HG02571 (cell line): ENCODE results near the gene RNASE4.
"Not testable (repeated sequence)": the region's sequence is repeated elsewhere in the genome, so short reads cannot be mapped to it uniquely, and the experiment has no call there.

Source experiments
- ATAC-seq: cut with Tn5 transposase; IDR thresholded peaks from one replicate; pipeline ENCODE4 v1.9.1; 2021; ENCODE audit warnings: mild to moderate bottlenecking, moderate library complexity; ENCODE audit not compliant: unreplicated experiment

The RNASE4 gene, protein sequence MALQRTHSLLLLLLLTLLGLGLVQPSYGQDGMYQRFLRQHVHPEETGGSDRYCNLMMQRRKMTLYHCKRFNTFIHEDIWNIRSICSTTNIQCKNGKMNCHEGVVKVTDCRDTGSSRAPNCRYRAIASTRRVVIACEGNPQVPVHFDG

DNA sequence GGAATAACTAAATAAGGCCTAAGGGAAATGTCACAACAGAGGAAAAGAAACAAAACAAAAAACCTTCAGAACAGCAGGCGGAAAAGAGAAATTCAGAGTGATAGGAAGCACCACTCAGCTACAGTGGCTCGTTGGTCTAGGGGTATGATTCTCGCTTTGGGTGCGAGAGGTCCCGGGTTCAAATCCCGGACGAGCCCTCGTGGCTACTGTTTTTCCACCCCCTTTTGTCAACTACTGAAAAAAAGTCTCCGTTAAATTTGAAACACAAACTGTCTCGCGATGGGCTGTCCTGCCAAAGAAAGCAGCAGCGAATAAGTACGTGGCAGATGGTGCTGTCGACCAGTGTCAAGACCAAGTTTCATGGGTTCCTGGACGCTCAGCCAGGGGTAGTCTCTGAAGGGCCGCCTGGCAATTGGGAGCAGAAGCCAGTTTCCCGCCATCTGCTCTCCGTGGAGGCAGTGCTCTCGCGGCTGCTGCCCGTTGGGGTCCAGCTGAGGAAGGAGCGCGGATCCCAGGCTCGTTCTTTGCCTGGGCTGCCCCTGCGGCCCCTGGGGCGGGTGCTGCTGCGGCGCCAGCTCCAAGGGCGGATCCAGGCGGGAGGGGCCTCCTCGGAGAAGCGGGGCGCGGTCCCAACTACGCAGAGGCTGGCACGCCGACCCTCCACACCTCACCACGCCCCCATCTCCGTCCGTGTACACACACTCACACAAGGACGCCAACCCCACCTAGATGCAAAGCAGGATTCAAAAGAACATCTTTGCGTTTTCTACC is at the start of gene RNASE4:
RNASE4 (plus strand) TSS at position 670 of the 771 bp plus-strand sequence. CDS start 14,812 bp downstream, outside the sequence.
- peak; percentile 27 for ATAC-seq

DNA sequence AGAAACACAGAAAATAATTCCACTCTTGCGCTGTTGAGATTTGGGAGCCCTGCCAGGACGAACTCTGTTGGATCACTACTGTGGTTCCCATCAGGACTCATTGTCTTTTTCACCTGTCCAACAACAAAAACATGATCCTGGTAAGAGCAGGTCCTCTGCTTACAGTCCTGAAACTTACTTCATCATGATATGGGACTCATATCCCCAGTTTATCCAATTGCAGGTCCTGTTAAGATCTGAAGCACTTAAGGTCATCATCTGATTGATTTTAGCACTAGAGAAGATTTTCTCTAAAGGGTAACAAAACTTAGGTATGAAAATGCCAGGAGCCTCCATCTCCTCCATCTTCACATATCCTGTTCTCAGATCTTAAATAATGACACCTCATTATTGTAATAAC is 42.8 kb upstream of the RNASE4 start, which contains the start of gene OR6S1:
OR6S1 (minus strand) TSS at position 101 of the 400 bp plus-strand sequence; CDS start at position 101, 0 bp downstream.
- ATAC-seq, result no peak

DNA sequence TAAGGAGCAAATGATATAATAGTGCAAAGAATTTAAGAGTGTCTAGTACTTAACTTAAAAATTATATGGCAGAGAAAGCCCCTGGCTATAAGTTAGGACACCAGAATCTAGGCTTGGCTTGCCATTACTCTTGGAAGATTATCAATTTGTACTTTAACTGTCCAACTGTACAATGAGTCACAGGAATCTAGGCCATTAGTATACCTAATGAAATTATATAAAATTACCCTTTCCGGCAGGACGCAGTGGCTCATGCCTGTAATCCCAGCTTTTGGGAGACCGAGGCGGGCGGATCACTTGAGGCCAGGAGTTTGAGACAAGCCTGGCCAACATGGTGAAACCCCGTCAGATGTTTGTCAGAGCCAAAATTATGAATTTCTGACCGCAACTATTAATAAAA is 42.2 kb upstream of the RNASE4 start:
- ATAC-seq, result no peak

DNA sequence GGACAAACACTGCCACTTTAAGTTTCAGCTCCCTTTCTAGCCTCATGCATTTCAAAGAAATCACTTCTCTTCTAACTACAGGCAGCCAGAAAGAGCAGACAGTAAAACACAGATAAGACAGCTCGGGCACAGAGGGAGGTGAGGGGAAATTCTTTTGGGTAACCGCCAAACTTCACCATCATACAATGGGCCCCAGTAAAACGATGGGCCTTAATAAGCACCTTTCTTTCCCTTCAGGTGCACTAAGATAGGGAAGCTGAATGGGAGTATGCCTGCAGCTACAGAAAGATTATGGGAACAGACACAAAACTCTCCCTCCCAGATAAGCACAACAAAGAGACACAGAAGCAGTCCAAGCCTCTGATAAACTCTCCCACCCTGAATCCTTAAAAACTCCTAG is 41.6 kb upstream of the RNASE4 start:
- ATAC-seq, result not testable (repeated sequence)

DNA sequence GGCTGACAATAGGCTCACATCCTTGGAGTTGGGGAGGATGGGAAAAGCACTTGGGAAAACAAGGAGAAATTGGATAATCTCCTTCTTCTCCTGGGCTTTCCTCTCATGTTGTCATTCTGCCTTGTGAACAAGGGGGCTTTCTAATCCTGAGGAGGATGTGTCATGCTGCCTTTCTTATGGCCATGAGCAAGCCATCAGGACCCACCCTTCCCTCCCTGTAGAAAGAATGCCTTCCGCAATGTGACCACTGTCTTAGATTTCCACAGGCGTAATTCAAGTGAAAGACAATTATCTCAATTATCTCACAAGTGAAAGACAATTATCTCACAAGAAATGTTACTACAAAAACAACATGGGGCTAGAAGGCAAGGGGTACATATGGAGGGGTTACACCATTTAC is 39.8 kb upstream of the RNASE4 start:
- no peak for ATAC-seq

DNA sequence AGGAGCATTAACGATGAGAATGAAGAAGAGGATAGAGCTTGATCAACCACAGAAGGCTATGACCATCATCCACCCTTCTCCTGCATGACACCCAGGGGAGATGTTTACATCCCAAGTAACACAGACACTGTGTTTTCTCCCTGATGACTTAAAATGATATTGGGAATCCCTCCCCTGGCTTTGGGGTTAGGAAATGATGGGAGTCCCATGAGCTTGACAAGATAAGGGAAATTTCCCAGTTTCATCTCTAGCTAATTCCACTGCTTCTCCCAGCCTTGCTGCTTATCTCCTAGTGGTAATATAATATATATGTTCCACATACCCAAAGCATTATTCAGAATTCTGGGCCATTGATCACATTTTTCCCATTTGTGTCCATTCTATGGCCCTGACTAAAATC is 38.9 kb upstream of the RNASE4 start:
- ATAC-seq, result no peak

DNA sequence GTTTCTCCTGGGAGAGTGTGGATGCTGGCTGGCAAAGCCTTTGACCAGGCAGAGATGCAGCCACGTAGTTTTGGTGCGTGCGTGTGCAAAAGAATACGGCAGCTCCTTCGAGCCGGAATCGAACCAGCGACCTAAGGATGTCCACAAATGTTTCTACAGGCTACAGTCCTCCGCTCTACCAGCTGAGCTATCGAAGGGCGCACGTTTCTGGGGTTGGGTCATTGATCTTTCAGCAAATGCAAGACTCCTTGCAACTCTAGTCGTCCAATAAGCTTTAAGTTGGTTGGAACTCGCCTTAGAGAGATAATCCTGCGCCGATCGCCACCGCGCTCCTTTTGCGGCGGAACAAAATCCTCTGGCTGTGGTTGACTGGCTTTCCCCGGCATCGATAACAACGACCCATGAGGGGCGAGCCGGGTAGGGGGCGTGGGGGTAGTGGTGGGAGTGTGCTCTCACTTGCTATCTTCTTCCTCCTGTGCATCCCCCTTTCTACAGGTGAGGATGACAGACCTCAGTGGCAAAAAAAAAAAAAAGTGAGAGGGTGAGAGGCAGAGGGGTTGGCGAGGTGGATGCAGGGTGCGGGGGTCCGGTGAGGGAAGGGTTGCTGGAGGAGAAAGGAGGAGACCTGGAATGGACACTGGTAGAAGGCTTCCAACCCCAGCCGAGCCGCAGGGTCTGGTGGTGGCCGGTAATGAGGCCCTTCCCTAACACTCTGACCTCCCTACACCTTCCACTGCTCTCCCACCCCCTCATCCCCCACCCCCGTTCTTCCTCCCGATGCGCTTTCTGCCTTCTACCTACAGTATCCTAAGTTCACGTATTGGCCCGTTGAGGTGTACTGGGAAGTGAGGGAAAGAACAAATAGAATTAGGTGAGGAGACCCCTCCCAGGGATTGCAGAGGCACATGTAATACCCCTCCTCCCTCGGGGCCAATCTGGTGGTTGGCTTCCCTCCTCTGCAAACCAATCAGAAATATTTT is 31.1 kb upstream of the RNASE4 start:
- ATAC-seq, result no peak

DNA sequence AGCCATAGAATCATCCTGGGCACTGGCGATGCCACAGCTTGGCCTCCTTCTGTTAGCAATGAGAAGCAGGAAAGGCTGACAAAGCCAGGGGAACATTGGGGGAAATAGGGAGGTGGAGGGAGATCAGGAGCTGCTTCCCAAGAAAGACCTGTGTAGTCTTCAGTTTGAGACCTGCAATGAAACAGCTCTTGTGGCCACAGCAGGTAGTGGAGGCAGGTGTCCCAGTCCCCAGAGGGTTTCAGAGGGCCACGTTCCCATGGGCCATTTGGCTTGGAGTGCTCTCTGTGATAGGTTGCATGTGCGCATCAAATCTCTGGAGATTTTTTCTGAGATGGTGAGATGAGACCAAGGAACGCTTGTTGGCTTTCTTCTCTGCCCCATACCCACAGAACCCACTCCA is 28.5 kb upstream of the RNASE4 start:
- ATAC-seq, result no peak

DNA sequence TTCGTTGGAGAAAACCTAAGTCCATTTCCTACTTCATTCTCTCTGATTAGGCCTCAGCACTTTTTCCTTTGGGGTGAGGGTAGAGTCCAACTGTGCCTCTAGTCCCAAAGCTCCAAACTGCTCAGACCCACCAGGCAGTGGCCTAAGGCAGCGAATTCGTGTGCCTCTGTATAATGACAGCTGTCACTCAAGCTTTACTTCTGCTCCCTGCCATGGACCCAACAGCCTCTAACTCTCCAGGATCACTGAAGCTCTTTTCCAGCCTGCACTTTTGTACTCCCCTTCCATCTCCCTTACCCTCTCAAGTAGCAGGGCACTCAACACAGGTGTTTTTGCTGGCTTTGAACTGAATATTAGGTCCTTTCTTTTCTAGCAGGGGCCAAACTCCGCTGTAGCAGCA is 28.1 kb upstream of the RNASE4 start:
- no peak for ATAC-seq

DNA sequence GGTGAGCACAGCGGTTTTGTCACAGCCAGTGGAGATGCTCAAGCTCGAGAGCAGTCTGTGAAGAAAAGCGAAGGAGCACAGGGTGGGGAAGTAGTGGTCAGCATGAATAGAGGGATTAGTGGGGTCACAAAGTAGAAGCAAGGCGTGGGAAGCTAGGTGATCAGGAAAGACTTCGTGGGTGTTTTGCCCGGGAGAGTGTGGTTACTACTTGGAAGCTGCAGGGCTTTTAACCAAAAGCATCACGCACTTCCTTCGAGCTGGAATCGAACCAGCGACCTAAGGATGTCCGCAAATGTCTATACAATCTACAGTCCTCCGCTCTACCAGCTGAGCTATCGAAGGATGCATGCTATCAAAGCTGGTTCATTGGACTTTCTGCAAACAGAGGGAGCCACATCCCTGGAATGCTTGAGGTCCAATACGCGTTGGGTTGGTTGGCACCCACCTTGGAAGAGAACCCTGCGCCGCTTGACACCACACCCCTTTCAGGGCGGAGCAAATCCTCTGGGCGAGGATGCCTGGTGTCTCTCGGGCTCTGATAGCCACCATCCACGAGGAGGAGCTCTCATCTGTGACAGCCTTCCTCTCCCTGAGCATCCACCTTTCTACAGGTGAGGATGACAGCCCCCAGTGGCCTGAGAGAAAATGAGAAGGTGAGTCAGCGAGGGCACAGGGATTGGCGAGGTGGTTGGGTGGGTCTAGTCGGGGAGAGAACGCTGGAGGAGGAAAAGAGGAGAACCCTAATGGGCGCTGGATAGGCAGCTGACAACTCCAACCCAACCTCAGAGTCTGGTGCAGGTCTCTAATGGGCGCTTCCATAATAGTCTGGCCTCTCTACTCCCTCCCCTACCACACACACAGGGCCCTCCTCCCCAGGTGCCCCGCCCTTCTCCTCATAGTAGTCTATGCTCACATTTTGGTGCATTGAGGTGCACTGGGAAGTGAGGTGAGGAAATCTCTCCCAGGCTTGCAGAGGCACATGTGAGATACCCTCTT is 26.8 kb upstream of the RNASE4 start:
- ATAC-seq, result no peak

DNA sequence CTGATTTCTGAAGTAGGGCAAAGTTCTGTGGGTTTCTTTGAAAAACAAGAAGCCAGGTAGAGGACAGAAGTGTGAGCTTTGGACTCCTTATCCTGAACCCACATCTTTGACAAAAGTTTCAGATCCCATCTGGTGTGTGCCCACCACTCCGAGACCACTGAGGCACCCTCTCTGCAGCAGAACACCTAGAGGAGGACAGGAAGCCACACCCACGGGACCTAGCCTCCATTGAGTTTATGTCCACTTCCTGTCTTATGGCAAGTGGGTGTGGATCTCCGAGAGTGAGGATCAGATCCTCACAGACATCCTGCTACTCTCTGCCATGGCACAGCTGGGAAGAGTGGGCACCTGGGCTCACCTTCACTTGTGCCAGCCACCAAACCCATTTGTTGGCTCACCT is 26.1 kb upstream of the RNASE4 start:
- no peak for ATAC-seq

DNA sequence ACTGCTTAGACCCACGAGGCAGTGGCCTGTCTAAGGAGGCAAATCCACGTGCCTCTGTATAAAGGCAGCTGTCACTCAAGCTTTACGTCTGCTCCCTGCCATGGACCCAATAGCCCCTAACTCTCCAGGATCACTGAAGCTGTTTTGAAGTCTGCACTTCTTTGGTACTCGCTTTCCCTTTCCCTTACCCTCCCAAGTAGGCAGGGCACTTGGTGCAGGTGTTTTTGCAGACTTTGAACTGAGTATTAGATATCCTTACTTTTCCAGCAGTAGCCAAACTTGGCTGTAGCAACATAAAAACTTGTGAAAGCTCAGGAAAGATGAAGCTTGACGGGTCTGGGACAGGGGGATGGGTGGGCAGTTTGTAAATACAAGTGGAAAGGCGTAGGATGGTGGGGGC is 25.0 kb upstream of the RNASE4 start:
- no peak for ATAC-seq

DNA sequence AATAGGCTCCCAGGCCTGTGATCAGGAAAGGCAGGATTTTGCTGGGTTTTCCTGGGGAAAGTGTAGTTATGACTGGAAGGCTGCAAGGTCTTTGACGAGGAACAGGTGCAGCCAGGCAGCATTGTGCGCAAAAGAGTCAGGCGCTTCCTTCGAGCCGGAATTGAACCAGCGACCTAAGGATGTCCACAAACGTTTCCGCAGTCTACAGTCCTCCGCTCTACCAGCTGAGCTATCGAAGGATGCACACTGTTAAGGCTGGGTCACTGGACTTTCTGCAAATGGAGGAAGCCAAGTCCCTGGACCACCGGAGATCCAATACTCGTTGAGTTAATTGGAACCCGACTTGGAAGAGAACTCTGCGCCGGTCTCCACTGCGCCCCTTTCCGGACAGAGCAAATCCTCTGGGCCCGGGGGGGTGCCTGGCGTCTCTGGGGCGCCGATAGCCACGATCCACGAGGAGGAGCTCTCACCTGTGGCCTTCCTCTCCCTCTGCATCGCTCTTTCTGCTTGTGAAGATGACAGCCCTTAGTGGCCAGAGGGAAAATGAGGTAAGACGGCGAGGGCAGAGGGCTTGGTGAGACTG is 24.5 kb upstream of the RNASE4 start:
- no peak for ATAC-seq

DNA sequence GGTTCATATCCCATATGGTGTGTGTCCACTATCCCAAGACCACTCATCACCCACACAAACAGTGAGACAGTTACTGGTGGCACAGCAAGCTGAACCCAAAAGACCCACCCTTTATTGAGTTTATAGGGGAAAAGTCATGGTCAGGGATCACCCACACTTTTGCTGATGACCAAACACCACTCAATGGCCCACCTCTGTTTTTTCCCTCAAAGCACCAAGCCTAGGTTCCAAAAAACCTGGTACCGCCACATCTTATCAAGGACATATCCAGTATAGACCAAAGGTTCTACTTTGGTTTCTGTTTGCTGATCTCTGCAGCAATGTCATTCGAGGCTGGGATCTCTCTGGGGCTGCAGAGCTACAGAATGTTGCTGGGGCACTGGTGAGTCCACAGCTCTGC is 23.2 kb upstream of the RNASE4 start:
- ATAC-seq, result no peak

DNA sequence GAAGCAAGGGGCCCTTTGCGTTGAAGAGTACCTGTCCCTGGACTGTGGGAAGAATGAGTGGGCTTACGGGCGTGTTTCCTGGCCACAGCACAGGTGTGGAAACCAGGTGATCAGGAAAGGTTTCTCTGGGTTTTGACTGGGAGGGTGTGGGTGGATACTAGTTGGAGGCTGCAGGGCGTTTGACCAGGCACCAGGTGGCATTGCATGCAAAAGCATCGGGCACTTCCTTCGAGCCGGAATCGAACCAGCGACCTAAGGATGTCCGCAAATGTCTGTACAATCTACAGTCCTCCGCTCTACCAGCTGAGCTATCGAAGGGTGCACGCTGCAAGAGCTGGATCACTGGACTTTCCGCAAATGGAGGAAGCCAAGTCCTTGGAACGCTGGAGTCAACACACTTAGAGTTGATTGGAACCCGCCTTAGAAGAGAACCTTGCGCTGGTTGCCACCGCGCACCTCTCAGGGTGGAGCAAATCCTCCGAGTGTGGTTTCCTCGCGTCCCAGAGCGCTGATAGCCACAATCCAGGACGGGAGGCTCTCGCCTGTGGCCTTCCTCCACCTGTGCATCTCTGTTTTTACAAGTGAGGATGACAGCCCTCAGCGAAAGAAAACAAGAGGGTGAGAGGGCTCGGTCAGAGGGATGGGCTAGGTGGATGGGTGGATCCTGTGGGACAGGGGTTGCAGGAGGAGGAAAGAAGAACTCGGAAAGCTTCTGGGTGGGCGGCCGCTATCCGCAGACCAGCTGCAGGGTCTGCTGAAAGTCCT is 21.2 kb upstream of the RNASE4 start:
- peak; percentile 48 for ATAC-seq

DNA sequence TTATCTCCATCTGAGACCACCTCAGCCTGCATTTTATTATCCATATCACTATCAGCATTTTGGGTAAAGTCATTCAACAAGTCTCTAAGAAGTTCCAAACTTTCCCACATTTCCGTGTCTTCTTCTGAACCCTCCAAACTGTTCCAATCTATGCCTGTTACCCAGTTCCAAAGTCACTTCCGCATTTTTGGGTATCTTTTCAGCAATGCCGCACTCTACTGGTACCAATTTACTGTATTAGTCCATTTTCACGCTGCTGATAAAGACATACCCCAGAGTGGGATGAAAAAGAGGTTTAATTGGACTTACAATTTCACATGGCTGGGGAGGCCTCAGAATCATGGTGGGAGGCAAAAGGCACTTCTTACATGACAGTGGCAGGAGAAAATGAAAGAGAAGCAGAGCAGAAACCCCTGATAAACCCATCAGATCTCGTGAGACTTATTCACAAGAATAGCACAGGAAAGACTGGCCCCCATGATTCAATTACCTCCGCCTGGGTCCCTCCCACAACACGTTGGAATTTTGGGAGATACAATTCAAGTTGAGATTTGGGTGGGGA is 17.9 kb upstream of the RNASE4 start:
- not testable (repeated sequence) for ATAC-seq

DNA sequence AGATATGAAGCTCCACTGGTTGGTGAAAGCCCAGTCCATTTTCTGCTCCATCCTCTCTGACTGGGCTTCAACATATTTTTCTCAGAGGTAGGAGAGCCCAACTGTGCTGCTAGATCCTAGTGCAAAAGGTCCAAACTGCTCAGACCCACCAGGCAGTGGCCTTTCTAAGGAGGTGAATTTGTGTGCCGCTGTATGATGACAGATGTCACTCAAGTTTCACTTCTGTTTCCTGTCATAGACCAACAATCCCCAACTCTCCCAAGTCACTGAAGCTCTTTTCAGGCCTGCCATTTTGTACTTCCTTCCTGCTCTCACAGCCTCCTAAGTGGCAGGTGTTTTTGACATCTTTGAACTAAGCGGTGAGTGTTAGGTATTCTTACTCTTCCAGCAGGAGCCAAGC is 16.4 kb upstream of the RNASE4 start:
- peak; percentile 74 for ATAC-seq

DNA sequence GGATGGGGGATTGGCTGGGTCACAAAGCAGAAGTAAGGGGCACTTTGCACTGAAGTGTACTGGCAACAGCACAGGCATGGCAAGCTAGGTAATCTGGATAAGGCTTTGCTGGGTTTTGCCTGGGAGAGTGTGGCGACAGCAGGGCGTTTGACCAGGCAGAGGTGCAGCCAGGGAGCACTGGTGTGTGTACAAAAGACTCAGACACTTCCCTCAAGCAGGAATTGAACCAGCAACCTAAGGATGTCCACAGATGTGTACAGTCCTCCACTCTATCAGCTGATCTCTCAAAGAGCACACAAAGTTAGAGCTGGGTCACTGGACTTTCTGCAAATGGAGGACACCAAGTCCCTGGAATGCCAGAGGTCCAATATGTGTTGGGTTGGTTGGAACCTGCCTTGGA is 15.4 kb upstream of the RNASE4 start:
- no peak for ATAC-seq
